ENCODE measurements around the gene RIF1. TPM values are rescaled to one million over a fixed set of nuclear protein-coding genes. Genes with fewer than 3 reads are reported as not detected.

Gene RIF1
- 10 to 100 TPM; 29.3 to 49.7 (median 41.9) TPM for total RNA-seq

DNA sequence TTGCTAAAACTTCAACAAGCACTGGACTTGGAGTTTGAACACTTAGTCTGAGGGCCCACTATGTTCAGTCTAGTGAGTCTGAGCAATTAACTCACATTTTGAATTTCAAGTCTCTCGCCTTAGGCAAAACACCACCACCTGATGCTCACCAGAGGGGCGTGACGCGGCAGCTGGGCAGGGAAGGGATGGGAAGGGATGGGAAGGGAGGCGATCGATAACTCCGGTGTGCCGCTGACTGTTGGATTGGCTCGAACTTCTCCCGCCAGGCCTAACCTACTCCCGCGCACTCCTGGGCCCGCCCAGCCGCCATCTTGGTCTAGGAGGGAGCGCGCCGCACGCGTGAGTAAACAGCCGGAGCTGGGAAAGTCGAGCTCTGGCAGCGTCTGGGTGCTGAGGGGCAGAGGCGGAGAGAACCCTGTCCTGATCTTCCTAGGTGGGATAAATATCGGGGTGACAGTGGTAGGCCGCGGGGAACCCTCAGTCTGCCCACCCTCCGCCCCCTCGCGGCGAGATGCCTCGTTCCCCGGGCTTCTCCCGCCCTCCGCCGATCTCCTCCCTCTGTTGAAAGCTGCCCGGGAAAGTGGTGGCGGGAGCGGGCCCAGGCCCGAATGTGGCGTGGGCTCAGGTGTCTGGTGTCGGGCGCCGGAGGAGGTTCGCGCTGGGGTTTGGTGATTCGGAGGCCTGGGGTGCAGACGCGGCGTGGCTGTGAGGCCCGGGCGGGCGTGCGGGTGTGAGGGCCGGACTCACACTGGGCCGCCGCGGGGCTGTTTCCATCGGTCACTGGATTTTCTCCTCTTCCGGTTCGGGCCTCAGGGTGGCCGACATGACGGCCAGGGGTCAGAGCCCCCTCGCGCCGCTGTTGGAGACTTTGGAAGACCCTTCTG lies at the start of gene RIF1:
RIF1 (plus strand) TSS at position 302 of the 884 bp plus-strand sequence; CDS start at position 824, 522 bp downstream.
- peak in 1 of 3 donors; percentile 29 for TF ChIP-seq CTCF (IDR thresholded peaks at IDR 0.05)
- ATAC-seq (ENCODE audit: low FRiP score) (peak; percentile 99), DNase-seq (ENCODE audit: low spot score) (peak; percentile 61)

- no peak for TF ChIP-seq CTCF (IDR thresholded peaks at IDR 0.05)
- DNase-seq (ENCODE audit: low spot score) (no peak), ATAC-seq (ENCODE audit: low FRiP score) (no peak)
These were observed 47.9 kb upstream of the RIF1 start for GRCh38 chr2:151361674-151362370.

- ATAC-seq (ENCODE audit: low FRiP score) (no peak), DNase-seq (ENCODE audit: low spot score) (no peak)
- TF ChIP-seq CTCF (IDR thresholded peaks at IDR 0.05) = no peak
These were observed 46.0 kb upstream of the RIF1 start for GRCh38 chr2:151363709-151364108.

DNA sequence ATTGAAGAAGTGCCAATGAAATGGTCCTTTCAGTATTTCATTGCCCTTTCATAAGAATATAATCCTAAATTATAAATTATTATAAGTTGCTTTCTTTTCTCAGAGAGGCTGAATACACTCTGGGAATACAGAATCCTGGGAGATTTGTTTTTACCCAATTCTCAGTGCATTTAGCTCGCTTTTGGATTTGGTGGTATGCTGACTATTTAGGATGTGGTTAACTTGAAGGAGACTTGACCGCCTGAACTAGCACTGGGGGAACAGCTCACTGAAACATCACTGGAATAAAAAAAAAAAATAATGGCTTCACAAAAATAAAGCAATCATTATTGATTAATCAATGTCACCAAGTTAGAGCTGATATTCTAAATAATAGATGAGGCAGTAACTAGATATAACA lies 42.1 kb upstream of the RIF1 start:
- DNase-seq (ENCODE audit: low spot score) = no peak
- ATAC-seq (ENCODE audit: low FRiP score) = no peak
- TF ChIP-seq CTCF (IDR thresholded peaks at IDR 0.05) = no peak

DNA sequence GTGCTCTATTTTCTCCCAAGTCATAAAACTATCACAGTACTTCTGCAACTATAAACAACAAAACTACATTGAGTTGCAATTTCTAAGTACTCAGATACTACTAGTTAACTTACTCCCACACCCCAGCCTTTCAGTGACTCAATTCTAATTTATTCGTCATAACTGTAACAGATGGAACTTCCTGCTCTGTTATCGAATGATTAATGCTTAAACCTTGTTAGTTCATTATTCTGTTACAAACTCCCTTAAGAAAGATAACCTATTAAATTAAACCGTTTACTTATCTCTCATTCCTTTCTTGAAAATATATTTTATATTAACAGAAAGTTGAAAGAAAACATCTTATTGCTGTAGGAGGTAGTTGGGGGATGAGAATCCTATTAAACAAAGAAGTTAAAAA lies 35.3 kb upstream of the RIF1 start:
- peak; percentile 90 for ATAC-seq (ENCODE audit: low FRiP score)
- DNase-seq (ENCODE audit: low spot score) = no peak
- TF ChIP-seq CTCF (IDR thresholded peaks at IDR 0.05) = no peak

DNA sequence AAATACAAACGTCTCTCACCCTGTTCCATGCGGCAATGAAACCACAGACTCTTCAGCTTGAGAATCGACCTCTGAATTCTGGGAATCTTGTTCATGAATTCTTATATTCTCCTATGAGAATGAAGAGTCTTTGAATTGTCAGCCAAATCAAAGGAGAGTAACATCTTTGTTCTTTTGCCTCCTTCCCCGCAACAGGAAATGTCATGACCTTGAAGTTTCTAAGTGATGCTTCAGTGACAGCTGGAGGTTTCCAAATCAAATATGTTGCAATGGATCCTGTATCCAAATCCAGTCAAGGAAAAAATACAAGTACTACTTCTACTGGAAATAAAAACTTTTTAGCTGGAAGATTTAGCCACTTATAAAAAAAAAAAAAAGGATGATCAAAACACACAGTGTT lies 30.5 kb upstream of the RIF1 start:
- ATAC-seq (ENCODE audit: low FRiP score) (no peak), DNase-seq (ENCODE audit: low spot score) (no peak)
- no peak for TF ChIP-seq CTCF (IDR thresholded peaks at IDR 0.05)

Measured in omental fat pad (tissue), 4 donors.